C4-2B (cell line): ENCODE data around the gene CCDC33.

ENCODE experiments used
- ZFX ChIP-seq: fragments of 450-650 bp; IDR thresholded peaks from 2 replicates; pipeline ENCODE4 v1.6.1; 2017
- TF ChIP-seq, protein P1 (sequence below): fragments of 450-650 bp; conservative IDR thresholded peaks from 2 replicates; pipeline ENCODE4 v1.5.1; 2017; ENCODE audit warnings: mild to moderate bottlenecking

DNA sequence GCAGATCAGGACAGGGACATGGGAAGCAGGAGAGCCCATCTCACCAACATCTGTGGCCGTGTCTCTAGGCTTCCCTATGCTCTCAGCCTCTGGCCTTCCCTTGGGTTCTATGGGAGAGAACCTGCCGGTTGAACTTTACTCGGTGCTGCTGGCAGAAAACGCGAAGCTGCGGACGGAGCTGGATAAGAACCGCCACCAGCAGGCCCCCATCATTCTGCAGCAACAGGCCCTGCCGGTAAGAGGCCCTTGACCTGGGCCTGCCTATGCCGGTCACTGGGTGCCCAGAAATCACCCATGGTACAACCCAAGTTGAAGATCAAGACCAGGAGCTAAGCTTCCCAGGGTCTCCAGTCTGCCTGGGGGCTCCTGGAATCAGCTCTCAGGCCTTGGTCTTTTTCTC, 96.5 kb downstream of the CCDC33 start:
- TF ChIP-seq, protein P1, sequence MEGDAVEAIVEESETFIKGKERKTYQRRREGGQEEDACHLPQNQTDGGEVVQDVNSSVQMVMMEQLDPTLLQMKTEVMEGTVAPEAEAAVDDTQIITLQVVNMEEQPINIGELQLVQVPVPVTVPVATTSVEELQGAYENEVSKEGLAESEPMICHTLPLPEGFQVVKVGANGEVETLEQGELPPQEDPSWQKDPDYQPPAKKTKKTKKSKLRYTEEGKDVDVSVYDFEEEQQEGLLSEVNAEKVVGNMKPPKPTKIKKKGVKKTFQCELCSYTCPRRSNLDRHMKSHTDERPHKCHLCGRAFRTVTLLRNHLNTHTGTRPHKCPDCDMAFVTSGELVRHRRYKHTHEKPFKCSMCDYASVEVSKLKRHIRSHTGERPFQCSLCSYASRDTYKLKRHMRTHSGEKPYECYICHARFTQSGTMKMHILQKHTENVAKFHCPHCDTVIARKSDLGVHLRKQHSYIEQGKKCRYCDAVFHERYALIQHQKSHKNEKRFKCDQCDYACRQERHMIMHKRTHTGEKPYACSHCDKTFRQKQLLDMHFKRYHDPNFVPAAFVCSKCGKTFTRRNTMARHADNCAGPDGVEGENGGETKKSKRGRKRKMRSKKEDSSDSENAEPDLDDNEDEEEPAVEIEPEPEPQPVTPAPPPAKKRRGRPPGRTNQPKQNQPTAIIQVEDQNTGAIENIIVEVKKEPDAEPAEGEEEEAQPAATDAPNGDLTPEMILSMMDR = no peak
- TF ChIP-seq ZFX = no peak
